OCI-LY7 (cell line): ENCODE measurements around the gene CCDC169.

Experiments used
- EZH2phosphoT487 ChIP-seq: fragments of 200-600 bp; sonication (generic); IDR thresholded peaks from 2 replicates; pipeline ENCODE4 v1.6.1; 2018; ENCODE audit warnings: low read depth, borderline replicate concordance, mild to moderate bottlenecking, mixed run types, antibody characterized with exemption, low read length, moderate library complexity, mixed read lengths
- TF ChIP-seq, protein P1 (sequence below): fragments of 200-600 bp; sonication (generic); conservative IDR thresholded peaks from 2 replicates; pipeline ENCODE4 v1.5.1; 2014; ENCODE audit warnings: mild to moderate bottlenecking, antibody characterized with exemption, low read length, moderate library complexity, mixed read lengths

DNA sequence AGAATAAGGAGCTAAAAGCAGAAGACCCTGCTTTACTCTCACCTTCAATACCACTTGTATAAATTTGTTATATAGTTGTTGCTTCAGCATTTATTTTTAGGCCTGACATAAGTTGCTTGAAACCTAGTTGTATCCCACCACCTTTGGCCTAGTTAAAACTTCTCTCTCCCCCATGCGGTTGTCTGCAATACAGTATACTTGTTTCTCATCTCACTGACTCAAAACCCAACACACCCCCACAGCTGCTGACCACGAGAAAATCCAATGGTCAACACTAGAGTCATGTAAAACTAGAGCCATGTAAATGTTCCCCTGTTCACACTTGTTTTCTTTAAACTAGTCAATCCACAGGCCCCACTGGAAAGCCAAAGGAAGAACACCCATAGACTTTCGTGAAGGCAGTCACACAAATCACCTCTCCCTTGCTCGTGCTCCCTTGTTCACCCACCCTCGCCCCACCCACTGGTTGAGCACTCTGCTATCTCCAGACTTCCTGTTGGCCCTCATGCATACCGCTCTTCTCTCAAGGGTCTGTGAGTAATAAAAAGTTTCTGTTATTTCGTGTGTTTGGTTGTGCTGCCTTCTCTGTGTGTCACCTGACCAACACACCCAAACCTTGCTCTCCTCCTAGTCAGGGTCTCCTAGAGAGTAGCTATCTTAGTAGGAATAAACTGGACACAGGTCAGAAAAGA is 12.9 kb upstream of the CCDC169 start:
- TF ChIP-seq, protein P1, sequence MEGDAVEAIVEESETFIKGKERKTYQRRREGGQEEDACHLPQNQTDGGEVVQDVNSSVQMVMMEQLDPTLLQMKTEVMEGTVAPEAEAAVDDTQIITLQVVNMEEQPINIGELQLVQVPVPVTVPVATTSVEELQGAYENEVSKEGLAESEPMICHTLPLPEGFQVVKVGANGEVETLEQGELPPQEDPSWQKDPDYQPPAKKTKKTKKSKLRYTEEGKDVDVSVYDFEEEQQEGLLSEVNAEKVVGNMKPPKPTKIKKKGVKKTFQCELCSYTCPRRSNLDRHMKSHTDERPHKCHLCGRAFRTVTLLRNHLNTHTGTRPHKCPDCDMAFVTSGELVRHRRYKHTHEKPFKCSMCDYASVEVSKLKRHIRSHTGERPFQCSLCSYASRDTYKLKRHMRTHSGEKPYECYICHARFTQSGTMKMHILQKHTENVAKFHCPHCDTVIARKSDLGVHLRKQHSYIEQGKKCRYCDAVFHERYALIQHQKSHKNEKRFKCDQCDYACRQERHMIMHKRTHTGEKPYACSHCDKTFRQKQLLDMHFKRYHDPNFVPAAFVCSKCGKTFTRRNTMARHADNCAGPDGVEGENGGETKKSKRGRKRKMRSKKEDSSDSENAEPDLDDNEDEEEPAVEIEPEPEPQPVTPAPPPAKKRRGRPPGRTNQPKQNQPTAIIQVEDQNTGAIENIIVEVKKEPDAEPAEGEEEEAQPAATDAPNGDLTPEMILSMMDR, result no peak
- TF ChIP-seq EZH2phosphoT487, result no peak
